ENCODE measurements around the gene CD160. TPM values are rescaled to one million over a fixed set of nuclear protein-coding genes. Genes with fewer than 3 reads are reported as not detected.
A peak's percentile ranks its signal among the peaks of the same experiment; 100 is the strongest.

Gene CD160
- total and polyA plus RNA-seq, 2 of the 13 experiments (the other 11 are each of a cell fraction or from before 2014, with no cell fraction given), result 0.09 TPM; not detected in 1

DNA sequence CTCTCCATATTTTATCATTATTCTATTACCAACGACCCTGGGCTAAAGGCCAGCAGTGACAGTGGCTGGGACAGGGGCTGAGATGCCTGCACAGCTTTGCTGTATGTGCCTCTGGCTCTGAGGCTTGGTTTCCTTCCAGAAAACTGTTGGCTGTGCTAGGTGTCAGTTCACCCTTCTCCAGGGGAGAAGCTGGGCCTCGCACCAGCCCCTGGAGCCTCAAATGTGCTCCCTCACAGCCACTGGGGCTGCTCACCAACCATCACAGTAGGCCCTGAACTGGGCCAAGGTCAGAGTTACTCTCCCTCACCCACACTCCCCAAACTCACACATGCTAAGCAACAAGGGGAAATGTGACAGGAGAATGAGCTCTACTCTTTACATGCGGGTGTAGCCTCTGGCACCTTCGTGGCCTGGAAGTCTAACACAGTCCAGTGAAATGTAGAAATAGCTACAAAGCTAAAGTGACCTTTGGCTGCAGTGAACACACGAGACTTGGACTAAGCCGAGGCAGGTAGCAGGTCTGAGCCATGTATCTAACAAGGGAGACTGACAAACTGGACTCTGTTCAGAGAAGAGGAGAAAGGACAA lies 4.7 kb upstream of the CD160 start (continued):
- TF ChIP-seq MED1 (CRISPR knock-in tag; IDR thresholded peaks at IDR 0.05) (peak; percentile 84), ERF (CRISPR knock-in tag; IDR thresholded peaks at IDR 0.05) (peak; percentile 60), CCDC6 (CRISPR knock-in tag; IDR thresholded peaks at IDR 0.05) (0 out of 2 replicates have a peak, but pooled peaks have one; percentile 37), ZNF770 (CRISPR knock-in tag; IDR thresholded peaks at IDR 0.05) (0 out of 2 replicates have a peak, but pooled peaks have one; percentile 30), ZSCAN21 (CRISPR knock-in tag; IDR thresholded peaks at IDR 0.05; ENCODE audit: borderline replicate concordance) (peak; percentile 86), MXD4 (CRISPR knock-in tag; IDR thresholded peaks at IDR 0.05) (peak; percentile 73), ZNF800 (CRISPR knock-in tag; IDR thresholded peaks at IDR 0.05) (0 out of 2 replicates have a peak, but pooled peaks have one; percentile 69), NR3C1 (CRISPR knock-in tag; IDR thresholded peaks at IDR 0.05) (no peak), ATF6 (CRISPR knock-in tag; conservative IDR thresholded peaks at IDR 0.05) (no peak), HNF4A (CRISPR knock-in tag; IDR thresholded peaks at IDR 0.05) (peak; percentile 89), DMAP1 (CRISPR knock-in tag; IDR thresholded peaks at IDR 0.05) (peak; percentile 75), RFX5 (IDR thresholded peaks at IDR 0.05; ENCODE audit: low read depth, low read length) (no peak), ZNF672 (CRISPR knock-in tag; IDR thresholded peaks at IDR 0.05) (no peak), ZNF678 (CRISPR knock-in tag; IDR thresholded peaks at IDR 0.05) (0 out of 2 replicates have a peak, but pooled peaks have one; percentile 71), NR2C2 (CRISPR knock-in tag; IDR thresholded peaks at IDR 0.05; ENCODE audit: borderline replicate concordance) (peak; percentile 64), ZMAT3 (CRISPR knock-in tag; conservative IDR thresholded peaks at IDR 0.05) (peak; percentile 60; the same call in 1 of the 2 replicates)
- TF ChIP-seq, protein P1, sequence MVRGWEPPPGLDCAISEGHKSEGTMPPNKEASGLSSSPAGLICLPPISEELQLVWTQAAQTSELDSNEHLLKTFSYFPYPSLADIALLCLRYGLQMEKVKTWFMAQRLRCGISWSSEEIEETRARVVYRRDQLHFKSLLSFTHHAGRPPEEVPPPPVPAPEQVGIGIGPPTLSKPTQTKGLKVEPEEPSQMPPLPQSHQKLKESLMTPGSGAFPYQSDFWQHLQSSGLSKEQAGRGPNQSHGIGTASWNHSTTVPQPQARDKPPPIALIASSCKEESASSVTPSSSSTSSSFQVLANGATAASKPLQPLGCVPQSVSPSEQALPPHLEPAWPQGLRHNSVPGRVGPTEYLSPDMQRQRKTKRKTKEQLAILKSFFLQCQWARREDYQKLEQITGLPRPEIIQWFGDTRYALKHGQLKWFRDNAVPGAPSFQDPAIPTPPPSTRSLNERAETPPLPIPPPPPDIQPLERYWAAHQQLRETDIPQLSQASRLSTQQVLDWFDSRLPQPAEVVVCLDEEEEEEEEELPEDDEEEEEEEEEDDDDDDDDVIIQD (CRISPR knock-in tag; IDR thresholded peaks at IDR 0.05; ENCODE audit: low read depth), result peak; percentile 59
- TF ChIP-seq, protein P2, sequence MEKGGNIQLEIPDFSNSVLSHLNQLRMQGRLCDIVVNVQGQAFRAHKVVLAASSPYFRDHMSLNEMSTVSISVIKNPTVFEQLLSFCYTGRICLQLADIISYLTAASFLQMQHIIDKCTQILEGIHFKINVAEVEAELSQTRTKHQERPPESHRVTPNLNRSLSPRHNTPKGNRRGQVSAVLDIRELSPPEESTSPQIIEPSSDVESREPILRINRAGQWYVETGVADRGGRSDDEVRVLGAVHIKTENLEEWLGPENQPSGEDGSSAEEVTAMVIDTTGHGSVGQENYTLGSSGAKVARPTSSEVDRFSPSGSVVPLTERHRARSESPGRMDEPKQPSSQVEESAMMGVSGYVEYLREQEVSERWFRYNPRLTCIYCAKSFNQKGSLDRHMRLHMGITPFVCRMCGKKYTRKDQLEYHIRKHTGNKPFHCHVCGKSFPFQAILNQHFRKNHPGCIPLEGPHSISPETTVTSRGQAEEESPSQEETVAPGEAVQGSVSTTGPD (CRISPR knock-in tag; IDR thresholded peaks at IDR 0.05), result 0 out of 2 replicates have a peak, but pooled peaks have one; percentile 49
- TF ChIP-seq, protein P3, sequence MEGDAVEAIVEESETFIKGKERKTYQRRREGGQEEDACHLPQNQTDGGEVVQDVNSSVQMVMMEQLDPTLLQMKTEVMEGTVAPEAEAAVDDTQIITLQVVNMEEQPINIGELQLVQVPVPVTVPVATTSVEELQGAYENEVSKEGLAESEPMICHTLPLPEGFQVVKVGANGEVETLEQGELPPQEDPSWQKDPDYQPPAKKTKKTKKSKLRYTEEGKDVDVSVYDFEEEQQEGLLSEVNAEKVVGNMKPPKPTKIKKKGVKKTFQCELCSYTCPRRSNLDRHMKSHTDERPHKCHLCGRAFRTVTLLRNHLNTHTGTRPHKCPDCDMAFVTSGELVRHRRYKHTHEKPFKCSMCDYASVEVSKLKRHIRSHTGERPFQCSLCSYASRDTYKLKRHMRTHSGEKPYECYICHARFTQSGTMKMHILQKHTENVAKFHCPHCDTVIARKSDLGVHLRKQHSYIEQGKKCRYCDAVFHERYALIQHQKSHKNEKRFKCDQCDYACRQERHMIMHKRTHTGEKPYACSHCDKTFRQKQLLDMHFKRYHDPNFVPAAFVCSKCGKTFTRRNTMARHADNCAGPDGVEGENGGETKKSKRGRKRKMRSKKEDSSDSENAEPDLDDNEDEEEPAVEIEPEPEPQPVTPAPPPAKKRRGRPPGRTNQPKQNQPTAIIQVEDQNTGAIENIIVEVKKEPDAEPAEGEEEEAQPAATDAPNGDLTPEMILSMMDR (CRISPR knock-in tag; IDR thresholded peaks at IDR 0.05), result 0 out of 2 replicates have a peak, but pooled peaks have one; percentile 4
